Middle frontal gyrus (tissue), 1 donor: ENCODE measurements around the gene PLS3.
"Not testable (repeated sequence)": the region's sequence is repeated elsewhere in the genome, so short reads cannot be mapped to it uniquely, and the experiment has no call there.

ENCODE experiments used
- DNase-seq: peaks from one replicate; pipeline ENCODE4 v3.0.0-alpha.2; 2015; ENCODE audit warnings: low spot score; ENCODE audit errors: extremely low spot score

Gene PLS3

GRCh38 chrX:115606861-115607260, 45.9 kb downstream of the PLS3 start:
- no peak for DNase-seq

- no peak for DNase-seq
Measured at GRCh38 chrX:115609621-115610020, 48.6 kb downstream of the PLS3 start.

GRCh38 chrX:115616943-115617563, 56.1 kb downstream of the PLS3 start:
- DNase-seq = no peak

GRCh38 chrX:115622534-115622933, 61.6 kb downstream of the PLS3 start:
- DNase-seq = no peak

GRCh38 chrX:115624916-115625315, 63.9 kb downstream of the PLS3 start:
- no peak for DNase-seq

- no peak for DNase-seq
Measured at GRCh38 chrX:115625572-115626301, 64.8 kb downstream of the PLS3 start.

GRCh38 chrX:115630204-115630603, 69.2 kb downstream of the PLS3 start:
- no peak for DNase-seq

GRCh38 chrX:115632455-115632854, 71.5 kb downstream of the PLS3 start:
- no peak for DNase-seq

- not testable (repeated sequence) for DNase-seq
Measured at GRCh38 chrX:115633397-115633796, 72.4 kb downstream of the PLS3 start.

GRCh38 chrX:115639334-115639880, 78.4 kb downstream of the PLS3 start:
- DNase-seq = no peak

- no peak for DNase-seq
Measured at GRCh38 chrX:115642311-115642710, 81.3 kb downstream of the PLS3 start.

- DNase-seq = no peak
Measured at GRCh38 chrX:115642895-115643530, 82.0 kb downstream of the PLS3 start.

GRCh38 chrX:115644397-115644796, 83.4 kb downstream of the PLS3 start:
- not testable (repeated sequence) for DNase-seq

- no peak for DNase-seq
Measured at GRCh38 chrX:115649461-115650063, 88.6 kb downstream of the PLS3 start.

GRCh38 chrX:115650449-115650848, 89.5 kb downstream of the PLS3 start:
- no peak for DNase-seq

GRCh38 chrX:115650916-115651315, 89.9 kb downstream of the PLS3 start:
- no peak for DNase-seq

GRCh38 chrX:115652221-115652620, 91.2 kb downstream of the PLS3 start:
- no peak for DNase-seq

- DNase-seq = no peak
Measured at GRCh38 chrX:115665122-115665521, 104.1 kb downstream of the PLS3 start.

GRCh38 chrX:115679460-115679859, 118.5 kb downstream of the PLS3 start:
- DNase-seq = no peak

- no peak for DNase-seq
Measured at GRCh38 chrX:115687595-115687994, 126.6 kb downstream of the PLS3 start.

- no peak for DNase-seq
Measured at GRCh38 chrX:115689931-115690330, 129.0 kb downstream of the PLS3 start.
